ENCODE results near the gene MAGEB1. TPM values are rescaled to one million over a fixed set of nuclear protein-coding genes. Genes with fewer than 3 reads are reported as not detected.

MAGEB1 gene, protein sequence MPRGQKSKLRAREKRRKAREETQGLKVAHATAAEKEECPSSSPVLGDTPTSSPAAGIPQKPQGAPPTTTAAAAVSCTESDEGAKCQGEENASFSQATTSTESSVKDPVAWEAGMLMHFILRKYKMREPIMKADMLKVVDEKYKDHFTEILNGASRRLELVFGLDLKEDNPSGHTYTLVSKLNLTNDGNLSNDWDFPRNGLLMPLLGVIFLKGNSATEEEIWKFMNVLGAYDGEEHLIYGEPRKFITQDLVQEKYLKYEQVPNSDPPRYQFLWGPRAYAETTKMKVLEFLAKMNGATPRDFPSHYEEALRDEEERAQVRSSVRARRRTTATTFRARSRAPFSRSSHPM
- not detected for total RNA-seq

DNA sequence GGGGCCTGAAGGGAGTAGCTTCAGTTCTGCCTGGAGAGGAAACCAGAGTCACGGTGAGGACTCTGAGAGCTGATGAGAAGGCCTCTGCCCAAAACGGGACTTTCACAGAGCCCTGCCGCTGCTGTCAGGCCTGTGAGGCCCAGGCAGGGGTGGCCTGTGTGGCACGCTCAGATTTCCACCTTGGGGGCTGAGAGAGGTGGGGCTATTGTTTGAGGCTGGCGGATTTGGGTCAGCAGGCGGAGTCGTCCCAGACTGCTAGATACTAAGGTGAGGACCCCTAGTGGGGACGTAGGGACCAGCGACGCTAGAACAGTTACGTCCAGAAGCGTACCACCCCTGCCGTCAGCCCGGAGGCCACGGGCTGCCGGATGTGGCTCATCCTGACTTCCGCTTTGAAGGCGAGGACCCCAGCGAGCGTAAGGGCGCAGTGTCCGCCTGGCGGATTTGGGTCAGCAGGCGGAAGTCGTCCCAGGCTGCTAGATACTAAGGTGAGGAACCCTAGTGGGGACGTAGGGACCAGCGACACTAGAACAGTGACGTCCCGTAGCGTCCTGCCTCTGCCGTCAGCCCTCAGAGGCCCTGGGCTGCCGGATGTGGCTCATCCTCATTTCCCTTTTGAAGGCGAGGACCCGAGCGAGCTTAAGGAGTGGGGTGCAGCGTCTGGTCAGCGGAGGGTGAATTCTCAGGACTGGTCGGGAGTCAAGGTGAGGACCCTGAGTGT lies at the start of gene MAGEB1:
TSS of gene MAGEB1 (plus strand) at position 378 of the 721 bp plus-strand sequence. CDS start 3,348 bp downstream, outside the sequence.
- no peak for DNase-seq

GRCh38 chrX:30212172-30212571 lies 34.8 kb upstream of the MAGEB1 start:
- DNase-seq = no peak

DNA sequence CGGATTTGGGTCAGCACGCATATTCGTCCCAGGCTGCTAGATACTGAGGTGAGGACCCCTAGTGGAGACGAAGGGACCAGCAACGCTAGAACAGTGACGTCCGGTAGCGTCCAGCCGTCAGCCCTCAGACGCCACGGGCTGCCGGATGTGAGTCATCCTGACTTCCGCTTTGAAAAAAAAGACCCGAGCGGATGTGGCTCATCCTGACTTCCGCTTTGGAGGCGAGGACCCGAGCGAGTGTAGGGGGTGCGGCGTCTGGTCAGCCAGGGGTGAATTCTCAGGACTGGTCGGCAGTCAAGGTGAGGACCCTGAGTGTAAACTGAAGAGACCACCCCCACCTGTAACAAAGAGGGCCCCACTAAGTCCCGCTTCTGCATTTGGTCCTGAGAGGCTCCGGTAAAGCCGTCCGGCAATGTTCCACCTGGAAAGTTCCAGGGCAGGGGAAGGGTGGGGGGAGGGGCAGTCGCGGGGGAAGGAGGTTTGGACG lies 31.5 kb upstream of the MAGEB1 start, which contains the start of gene MAGEB2:
TSS of gene MAGEB2 (plus strand) at position 207 of the 487 bp plus-strand sequence. CDS start 3,018 bp downstream, outside the sequence.
- DNase-seq = no peak

GRCh38 chrX:30217465-30217864 lies 29.5 kb upstream of the MAGEB1 start:
- DNase-seq = no peak

DNA sequence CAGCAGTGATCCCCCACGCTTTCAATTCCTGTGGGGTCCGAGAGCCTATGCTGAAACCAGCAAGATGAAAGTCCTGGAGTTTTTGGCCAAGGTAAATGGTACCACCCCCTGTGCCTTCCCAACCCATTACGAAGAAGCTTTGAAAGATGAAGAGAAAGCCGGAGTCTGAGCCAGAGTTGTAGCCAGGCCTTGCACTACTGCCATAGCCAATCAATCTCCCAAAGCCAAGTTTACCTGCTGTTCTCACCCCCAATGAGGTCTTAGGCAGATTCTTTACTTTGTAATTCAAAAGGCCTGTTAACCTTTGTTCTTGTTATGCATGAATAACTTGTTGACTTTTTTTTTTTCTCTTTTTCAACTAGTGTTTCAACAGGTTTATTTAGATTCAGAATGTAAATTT lies 27.6 kb upstream of the MAGEB1 start:
- DNase-seq = no peak

- no peak for DNase-seq
Observed at GRCh38 chrX:30220661-30221060, 26.3 kb upstream of the MAGEB1 start.

- no peak for DNase-seq
Observed at GRCh38 chrX:30224536-30224935, 22.4 kb upstream of the MAGEB1 start.

DNA sequence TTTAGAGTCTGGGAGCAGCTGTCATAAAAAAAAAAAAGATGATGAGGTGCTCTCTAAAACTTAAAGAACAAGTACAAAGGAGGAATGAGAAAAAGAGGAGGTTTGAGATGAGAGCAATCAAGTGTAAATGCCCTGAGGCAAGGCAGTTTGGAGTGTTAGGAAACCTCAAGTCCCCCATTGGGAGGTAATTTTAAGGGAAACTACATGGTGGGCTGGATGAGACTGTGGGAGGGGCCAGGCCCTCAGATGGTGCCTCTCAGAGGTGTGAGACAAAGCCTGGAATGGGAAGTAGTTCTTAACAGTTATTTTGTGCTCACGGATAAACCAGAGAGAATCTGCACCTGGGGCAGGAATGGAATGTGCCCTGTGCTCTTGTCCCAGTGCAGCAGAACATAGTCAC lies 18.4 kb upstream of the MAGEB1 start:
- DNase-seq = no peak

DNA sequence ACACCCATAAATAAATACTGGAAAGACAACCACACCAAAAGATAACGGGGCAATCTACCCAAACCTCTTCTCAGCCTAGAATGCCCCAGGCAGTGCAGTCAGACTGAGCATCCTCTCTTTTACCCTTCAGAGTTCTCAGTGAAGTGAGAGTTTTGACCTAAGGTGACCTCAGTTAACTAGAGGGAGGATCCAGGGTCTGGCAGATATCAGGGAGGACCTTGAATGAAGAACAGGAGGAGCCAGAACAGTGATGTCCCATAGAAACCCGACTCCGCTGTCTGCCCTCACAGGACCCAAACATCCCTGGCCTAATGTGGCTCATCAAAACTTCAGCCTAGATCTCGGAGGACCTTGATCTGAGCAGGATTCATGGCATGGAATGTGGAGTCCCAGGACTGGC lies 16.6 kb upstream of the MAGEB1 start, which contains the start of gene MAGEB3:
TSS of gene MAGEB3 (plus strand) at position 263 of the 400 bp plus-strand sequence. CDS start 5,268 bp downstream, outside the sequence.
- no peak for DNase-seq

DNA sequence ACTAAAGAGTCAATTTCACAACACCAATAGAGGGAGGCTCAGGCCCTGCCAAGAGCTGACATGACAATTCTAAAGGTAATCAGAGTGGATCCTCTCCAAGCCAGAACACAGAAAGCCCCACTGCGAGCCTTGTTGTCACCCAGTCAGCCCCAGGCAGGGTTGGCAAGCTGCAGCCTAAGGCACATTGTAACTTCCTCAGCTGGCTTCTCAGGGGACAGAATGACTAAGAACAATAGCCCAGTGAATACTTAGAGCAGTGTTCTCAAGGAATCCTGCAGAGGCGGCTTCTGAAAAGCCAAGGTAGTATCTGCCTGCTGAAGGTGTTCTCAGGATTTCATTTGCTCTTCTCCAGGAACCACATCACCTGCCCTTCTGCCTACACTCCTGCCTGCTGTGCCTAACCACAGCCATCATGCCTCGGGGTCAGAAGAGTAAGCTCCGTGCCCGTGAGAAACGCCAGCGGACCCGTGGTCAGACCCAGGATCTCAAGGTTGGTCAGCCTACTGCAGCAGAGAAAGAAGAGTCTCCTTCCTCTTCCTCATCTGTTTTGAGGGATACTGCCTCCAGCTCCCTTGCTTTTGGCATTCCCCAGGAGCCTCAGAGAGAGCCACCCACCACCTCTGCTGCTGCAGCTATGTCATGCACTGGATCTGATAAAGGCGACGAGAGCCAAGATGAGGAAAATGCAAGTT lies 5.1 kb upstream of the MAGEB1 start, which contains the start of gene MAGEB4:
TSS of gene MAGEB4 (plus strand) at position 277 of the 692 bp plus-strand sequence. CDS start at position 413, 136 bp downstream.
- no peak for DNase-seq

GRCh38 chrX:30248854-30249253 lies 1.9 kb downstream of the MAGEB1 start:
- no peak for DNase-seq

DNA sequence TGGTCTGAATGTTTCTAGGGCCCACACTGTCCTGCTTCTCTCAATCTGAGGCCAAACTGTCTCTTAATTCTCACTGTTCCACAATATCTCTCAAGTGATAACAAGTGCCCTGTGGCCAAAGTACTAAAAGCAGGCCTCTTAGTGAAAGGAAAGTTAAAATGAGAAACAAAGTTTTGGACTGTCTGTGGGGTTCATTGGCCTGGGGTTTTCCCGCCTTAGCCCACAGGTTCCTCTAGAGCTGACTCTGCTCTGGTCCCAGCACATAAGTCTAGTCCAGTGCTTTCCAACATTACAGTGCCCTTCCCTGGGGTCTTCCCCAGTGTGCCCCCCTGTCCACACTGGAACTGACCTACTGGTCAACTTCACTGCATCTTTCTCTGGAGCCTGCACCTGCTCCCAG lies 6.3 kb downstream of the MAGEB1 start:
- DNase-seq = no peak

DNA sequence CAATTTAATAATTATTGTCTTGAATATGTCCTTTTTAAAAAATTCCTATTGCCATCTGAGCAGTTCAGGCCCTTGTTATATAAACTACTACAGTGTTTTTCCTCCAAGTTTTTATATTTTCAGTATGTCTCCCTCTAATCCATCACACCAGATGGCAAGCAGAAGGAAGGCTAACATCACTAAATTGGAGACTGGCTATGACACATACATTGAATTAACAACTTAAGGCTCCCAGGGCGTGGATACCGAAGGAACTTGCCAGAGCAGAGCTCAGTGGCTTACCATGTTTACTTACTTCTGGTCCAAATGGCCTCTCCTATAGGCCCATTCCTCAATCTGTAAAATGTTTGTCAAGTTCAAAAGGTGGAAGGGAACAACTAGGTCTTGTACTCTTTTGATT lies 13.0 kb downstream of the MAGEB1 start:
- DNase-seq = no peak

- DNase-seq = no peak
Observed at GRCh38 chrX:30261012-30261411, 14.1 kb downstream of the MAGEB1 start.

DNA sequence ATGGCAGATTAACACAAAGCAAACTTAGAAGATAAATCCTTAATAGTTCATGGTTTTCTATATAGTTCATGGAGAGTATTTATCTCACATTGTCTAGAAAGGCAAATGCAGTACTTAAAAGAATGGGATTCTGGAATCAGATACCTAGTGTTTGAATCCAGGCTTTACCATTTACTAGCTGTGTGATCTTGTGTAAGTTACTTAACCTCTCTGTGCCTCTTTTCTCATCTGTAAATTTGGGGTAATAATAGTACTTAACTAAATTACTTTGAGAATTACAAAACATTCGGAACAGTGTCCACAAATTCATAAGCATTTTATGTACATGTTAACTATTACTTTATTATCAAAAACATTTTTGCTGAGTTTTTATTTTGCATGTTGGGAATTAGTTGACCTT lies 15.8 kb downstream of the MAGEB1 start:
- no peak for DNase-seq

DNA sequence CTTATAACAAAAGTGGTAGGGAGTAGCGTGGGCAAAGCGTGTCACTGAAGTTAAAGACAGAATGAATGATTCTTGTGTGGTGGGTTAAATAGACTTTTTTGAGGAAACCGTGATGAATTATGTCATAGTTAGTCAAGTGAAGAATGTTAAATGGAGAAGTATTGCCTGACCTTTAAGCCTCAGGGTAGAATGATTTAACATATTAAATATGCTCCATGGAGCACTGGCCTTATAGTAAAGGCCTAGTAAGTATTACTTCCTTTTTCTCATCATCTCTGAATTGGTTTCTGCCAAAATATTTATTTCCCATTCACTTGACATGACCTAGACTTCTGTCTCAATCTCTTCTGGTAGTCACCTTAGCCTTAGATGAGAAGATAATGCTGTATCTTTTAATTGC lies 23.7 kb downstream of the MAGEB1 start:
- DNase-seq = no peak

- peak; percentile 1 for DNase-seq
Observed at GRCh38 chrX:30275498-30275897, 28.6 kb downstream of the MAGEB1 start.

GRCh38 chrX:30278365-30278764 lies 31.4 kb downstream of the MAGEB1 start:
- no peak for DNase-seq

GRCh38 chrX:30280428-30280827 lies 33.5 kb downstream of the MAGEB1 start:
- DNase-seq = no peak

GRCh38 chrX:30282527-30282926 lies 35.6 kb downstream of the MAGEB1 start:
- no peak for DNase-seq

DNA sequence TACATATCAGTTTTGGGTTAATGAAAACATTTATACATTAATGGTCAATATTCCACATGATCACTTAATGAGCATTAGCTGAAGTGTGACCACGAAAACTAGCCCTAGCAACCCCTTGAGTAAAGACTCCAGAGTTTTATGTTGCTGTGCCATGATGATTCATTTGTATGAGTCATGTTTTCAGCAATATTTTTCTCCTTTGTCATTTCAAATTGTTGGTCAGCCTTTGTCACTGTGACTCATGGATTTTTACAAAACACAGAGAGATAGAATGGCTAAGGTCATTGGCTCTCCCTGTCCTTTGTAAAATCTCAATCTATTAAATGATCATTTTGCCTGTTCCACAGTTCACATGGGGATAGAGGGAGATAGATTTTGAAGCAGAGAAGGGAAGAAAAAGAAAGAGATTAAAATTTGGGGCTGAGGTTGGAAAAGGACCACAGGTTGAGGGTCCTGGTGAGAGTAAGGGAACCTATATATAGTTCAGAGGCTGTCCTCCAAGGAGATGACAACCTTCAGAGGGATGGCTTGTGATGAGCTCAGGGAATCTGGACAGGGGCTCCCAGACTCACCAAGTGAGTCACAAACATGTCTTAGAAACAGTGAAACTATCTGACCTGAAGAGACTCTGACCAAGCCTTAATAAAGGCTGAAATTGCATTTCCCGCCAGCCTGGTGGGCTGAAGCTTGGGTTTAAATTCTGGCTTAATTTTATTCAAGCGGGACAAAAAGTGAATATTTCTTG lies 36.7 kb downstream of the MAGEB1 start:
- no peak for DNase-seq

Measured in tongue (tissue), 2 donors.